Middle frontal gyrus (tissue), 1 donor: ENCODE results near the gene SCFD2.
"Not testable (repeated sequence)": the region's sequence is repeated elsewhere in the genome, so short reads cannot be mapped to it uniquely, and the experiment has no call there.

Experiments
- DNase-seq: peaks from one replicate; pipeline ENCODE4 v3.0.0-alpha.2; 2015; ENCODE audit warnings: low spot score; ENCODE audit errors: extremely low spot score

Gene SCFD2

GRCh38 chr4:53147197-53147596, 218.7 kb downstream of the SCFD2 start:
- no peak for DNase-seq

GRCh38 chr4:53141308-53141707, 224.6 kb downstream of the SCFD2 start:
- no peak for DNase-seq

- not testable (repeated sequence) for DNase-seq
Measured at GRCh38 chr4:53139256-53139655, 226.6 kb downstream of the SCFD2 start.

- DNase-seq, result no peak
Measured at GRCh38 chr4:53137468-53137867, 228.4 kb downstream of the SCFD2 start.

GRCh38 chr4:53136954-53137353, 228.9 kb downstream of the SCFD2 start:
- DNase-seq, result no peak

- DNase-seq, result no peak
Measured at GRCh38 chr4:53132132-53132891, 233.5 kb downstream of the SCFD2 start.

GRCh38 chr4:53131562-53131925, 234.3 kb downstream of the SCFD2 start:
- no peak for DNase-seq

- no peak for DNase-seq
Measured at GRCh38 chr4:53130896-53131561, 234.8 kb downstream of the SCFD2 start.

GRCh38 chr4:53128706-53129357, 237.0 kb downstream of the SCFD2 start:
- DNase-seq, result no peak

GRCh38 chr4:53128231-53128630, 237.6 kb downstream of the SCFD2 start:
- DNase-seq, result no peak

- no peak for DNase-seq
Measured at GRCh38 chr4:53127365-53127764, 238.5 kb downstream of the SCFD2 start.

- no peak for DNase-seq
Measured at GRCh38 chr4:53126099-53126498, 239.8 kb downstream of the SCFD2 start.

GRCh38 chr4:53123819-53124218, 242.0 kb downstream of the SCFD2 start:
- no peak for DNase-seq

GRCh38 chr4:53123171-53123570, 242.7 kb downstream of the SCFD2 start:
- no peak for DNase-seq

- DNase-seq, result no peak
Measured at GRCh38 chr4:53122280-53123116, 243.4 kb downstream of the SCFD2 start.

GRCh38 chr4:53121264-53121865, 244.5 kb downstream of the SCFD2 start:
- no peak for DNase-seq

- DNase-seq, result no peak
Measured at GRCh38 chr4:53120778-53121177, 245.1 kb downstream of the SCFD2 start.

GRCh38 chr4:53119680-53120079, 246.2 kb downstream of the SCFD2 start:
- DNase-seq, result no peak

GRCh38 chr4:53118676-53119075, 247.2 kb downstream of the SCFD2 start:
- no peak for DNase-seq

- DNase-seq, result no peak
Measured at GRCh38 chr4:53116954-53117353, 248.9 kb downstream of the SCFD2 start.
